ACC112 (cell line): ENCODE measurements around the gene NXN.

ENCODE experiments used
- H2AFZ ChIP-seq: fragments of 200-600 bp; sonication (generic); one replicate; pipeline ENCODE4 v1.6.0; 2017; ENCODE audit warnings: antibody characterized with exemption, low read length; ENCODE audit not compliant: unreplicated experiment
- H3K27ac ChIP-seq: fragments of 200-600 bp; sonication (generic); 2 replicates; pipeline ENCODE4 v1.5.1; 2014; ENCODE audit warnings: low read depth, mild to moderate bottlenecking, antibody characterized with exemption, low read length, moderate library complexity
- H3K27me3 ChIP-seq: fragments of 200-600 bp; sonication (generic); 2 replicates; pipeline ENCODE4 v1.6.1; 2014; ENCODE audit warnings: mild to moderate bottlenecking, antibody characterized with exemption, low read length, moderate library complexity, mixed read lengths; ENCODE audit not compliant: insufficient read depth
- H3K36me3 ChIP-seq: fragments of 200-600 bp; sonication (generic); 2 replicates; pipeline ENCODE4 v1.6.1; 2016; ENCODE audit warnings: mild to moderate bottlenecking, antibody characterized with exemption, low read length, moderate library complexity, mixed read lengths; ENCODE audit not compliant: insufficient read depth
- H3K4me1 ChIP-seq: fragments of 200-600 bp; sonication (generic); one replicate; pipeline ENCODE4 v1.6.1; 2016; ENCODE audit warnings: low read length, mixed read lengths; ENCODE audit not compliant: insufficient read depth, unreplicated experiment, control insufficient read depth
- H3K4me3 ChIP-seq: fragments of 200-600 bp; sonication (generic); 2 replicates; pipeline ENCODE4 v1.5.1; 2014; ENCODE audit warnings: mild to moderate bottlenecking, low read depth, low read length
- H3K79me2 ChIP-seq: fragments of 200-600 bp; sonication (generic); one replicate; pipeline ENCODE4 v1.6.0; 2016; ENCODE audit warnings: low read length; ENCODE audit not compliant: control insufficient read depth, unreplicated experiment, insufficient read depth

NXN gene

GRCh38 chr17:901964-902363 lies 77.6 kb downstream of the NXN start:
- H3K4me1 ChIP-seq = peaks cover 25% of the 10 kb centered on the region
- no peaks in the 10 kb centered on the region for H3K27me3 ChIP-seq
- H3K27ac ChIP-seq = no peak overlapping the region
- H3K4me3 ChIP-seq = no peak overlapping the region
- peaks cover 3% of the 10 kb centered on the region for H3K79me2 ChIP-seq
- H2AFZ ChIP-seq = no peak overlapping the region
- no peaks in the 10 kb centered on the region for H3K36me3 ChIP-seq

- peak overlapping the region; percentile 45; the same call in 1 of the 2 replicates for H3K27ac ChIP-seq
Observed at GRCh38 chr17:901191-901950, 78.2 kb downstream of the NXN start.

GRCh38 chr17:900336-900934 lies 79.1 kb downstream of the NXN start:
- H3K4me3 ChIP-seq = no peak overlapping the region
- no peaks in the 10 kb centered on the region for H3K27me3 ChIP-seq
- H3K27ac ChIP-seq = no peak overlapping the region
- H2AFZ ChIP-seq = no peak overlapping the region
- peaks cover 25% of the 10 kb centered on the region for H3K4me1 ChIP-seq
- no peaks in the 10 kb centered on the region for H3K36me3 ChIP-seq
- H3K79me2 ChIP-seq = peaks cover 3% of the 10 kb centered on the region

More at GRCh38 chr17:901191-901950, 78.2 kb downstream of the NXN start:
- no peak overlapping the region for H2AFZ ChIP-seq
- H3K79me2 ChIP-seq = peaks cover 3% of the 10 kb centered on the region
- no peaks in the 10 kb centered on the region for H3K36me3 ChIP-seq
- H3K4me1 ChIP-seq = peaks cover 25% of the 10 kb centered on the region
- peak overlapping the region; percentile 69; the same call in 1 of the 2 replicates for H3K4me3 ChIP-seq
- H3K27me3 ChIP-seq = no peaks in the 10 kb centered on the region

- Histone ChIP-seq H3K79me2 (peaks cover 3% of the 10 kb centered on the region), H3K4me1 (peaks cover 13% of the 10 kb centered on the region), H3K4me3 (no peak overlapping the region), H3K27me3 (no peaks in the 10 kb centered on the region), H3K27ac (no peak overlapping the region), H3K36me3 (no peaks in the 10 kb centered on the region), H2AFZ (no peak overlapping the region)
Observed at GRCh38 chr17:897970-898619, 81.5 kb downstream of the NXN start.

GRCh38 chr17:896953-897661 lies 82.5 kb downstream of the NXN start:
- Histone ChIP-seq H3K79me2 (peaks cover 3% of the 10 kb centered on the region), H3K36me3 (no peaks in the 10 kb centered on the region), H3K27me3 (no peaks in the 10 kb centered on the region), H3K27ac (no peak overlapping the region), H2AFZ (no peak overlapping the region), H3K4me3 (no peak overlapping the region), H3K4me1 (peaks cover 11% of the 10 kb centered on the region)

GRCh38 chr17:896454-896853 lies 83.1 kb downstream of the NXN start:
- Histone ChIP-seq H3K36me3 (no peaks in the 10 kb centered on the region), H3K27ac (no peak overlapping the region), H3K27me3 (no peaks in the 10 kb centered on the region), H2AFZ (no peak overlapping the region), H3K4me1 (peaks cover 4% of the 10 kb centered on the region), H3K4me3 (no peak overlapping the region), H3K79me2 (peaks cover 3% of the 10 kb centered on the region)

GRCh38 chr17:892958-893357 lies 86.6 kb downstream of the NXN start:
- H3K4me3 ChIP-seq = no peak overlapping the region
- H3K36me3 ChIP-seq = no peaks in the 10 kb centered on the region
- no peaks in the 10 kb centered on the region for H3K27me3 ChIP-seq
- H3K4me1 ChIP-seq = no peaks in the 10 kb centered on the region
- H3K79me2 ChIP-seq = peaks cover 3% of the 10 kb centered on the region
- H2AFZ ChIP-seq = no peak overlapping the region
- H3K27ac ChIP-seq = no peak overlapping the region

GRCh38 chr17:888998-889441 lies 90.6 kb downstream of the NXN start:
- no peak overlapping the region for H3K27ac ChIP-seq
- peaks cover 2% of the 10 kb centered on the region for H3K4me1 ChIP-seq
- H3K27me3 ChIP-seq = no peaks in the 10 kb centered on the region
- H2AFZ ChIP-seq = no peak overlapping the region
- no peaks in the 10 kb centered on the region for H3K79me2 ChIP-seq
- H3K36me3 ChIP-seq = no peaks in the 10 kb centered on the region
- no peak overlapping the region for H3K4me3 ChIP-seq

GRCh38 chr17:887551-888209 lies 91.9 kb downstream of the NXN start:
- H3K79me2 ChIP-seq = no peaks in the 10 kb centered on the region
- H3K27ac ChIP-seq = no peak overlapping the region
- no peak overlapping the region for H3K4me3 ChIP-seq
- peaks cover 13% of the 10 kb centered on the region for H3K4me1 ChIP-seq
- no peak overlapping the region for H2AFZ ChIP-seq
- no peaks in the 10 kb centered on the region for H3K36me3 ChIP-seq
- H3K27me3 ChIP-seq = no peaks in the 10 kb centered on the region

GRCh38 chr17:885971-886571 lies 93.5 kb downstream of the NXN start:
- Histone ChIP-seq H3K27me3 (no peaks in the 10 kb centered on the region), H3K27ac (no peak overlapping the region), H3K36me3 (no peaks in the 10 kb centered on the region), H3K79me2 (peaks cover 2% of the 10 kb centered on the region), H3K4me1 (peaks cover 13% of the 10 kb centered on the region), H2AFZ (no peak overlapping the region), H3K4me3 (no peak overlapping the region)
